ENCODE data around the gene ALCAM.

ALCAM gene

GRCh38 chr3:105459566-105460290, 93.0 kb downstream of the ALCAM start:
- peak overlapping the region; percentile 64 for H3K27ac Mint-ChIP-seq
- H3K9me3 Mint-ChIP-seq: no peaks in the 10 kb centered on the region
- no peaks in the 10 kb centered on the region for H3K27me3 Mint-ChIP-seq (ENCODE audit: low read depth, poor library complexity)
- no peak overlapping the region for H3K4me3 Mint-ChIP-seq
- no peaks in the 10 kb centered on the region for H3K36me3 Mint-ChIP-seq (ENCODE audit: low read depth)
- H3K4me1 Mint-ChIP-seq: peaks cover 21% of the 10 kb centered on the region
- DNase-seq: no peak
- no peak for TF ChIP-seq CTCF (IDR thresholded peaks at IDR 0.05)

GRCh38 chr3:105463620-105464019, 96.9 kb downstream of the ALCAM start:
- no peak for DNase-seq
- no peaks in the 10 kb centered on the region for H3K9me3 Mint-ChIP-seq
- H3K4me1 Mint-ChIP-seq: peaks cover 22% of the 10 kb centered on the region
- no peaks in the 10 kb centered on the region for H3K27me3 Mint-ChIP-seq (ENCODE audit: low read depth, poor library complexity)
- H3K36me3 Mint-ChIP-seq (ENCODE audit: low read depth): no peaks in the 10 kb centered on the region
- no peak for TF ChIP-seq CTCF (IDR thresholded peaks at IDR 0.05)
- H3K27ac Mint-ChIP-seq: no peak overlapping the region
- no peak overlapping the region for H3K4me3 Mint-ChIP-seq

GRCh38 chr3:105465251-105465853, 98.6 kb downstream of the ALCAM start:
- Mint-ChIP-seq H3K27ac (peak overlapping the region; percentile 7), H3K27me3 (ENCODE audit: low read depth, poor library complexity) (no peaks in the 10 kb centered on the region), H3K9me3 (no peaks in the 10 kb centered on the region), H3K4me1 (peaks cover 14% of the 10 kb centered on the region), H3K36me3 (ENCODE audit: low read depth) (no peaks in the 10 kb centered on the region), H3K4me3 (no peak overlapping the region)
- DNase-seq: no peak
- no peak for TF ChIP-seq CTCF (IDR thresholded peaks at IDR 0.05)

- H3K27ac Mint-ChIP-seq: peak overlapping the region; percentile 60
- peaks cover 10% of the 10 kb centered on the region for H3K4me1 Mint-ChIP-seq
- DNase-seq: no peak
- H3K36me3 Mint-ChIP-seq (ENCODE audit: low read depth): peaks cover 4% of the 10 kb centered on the region
- H3K27me3 Mint-ChIP-seq (ENCODE audit: low read depth, poor library complexity): no peaks in the 10 kb centered on the region
- peaks cover 3% of the 10 kb centered on the region for H3K9me3 Mint-ChIP-seq
- no peak for TF ChIP-seq CTCF (IDR thresholded peaks at IDR 0.05)
- H3K4me3 Mint-ChIP-seq: no peak overlapping the region
These were observed 99.4 kb downstream of the ALCAM start for GRCh38 chr3:105466072-105466471.

- peaks cover 8% of the 10 kb centered on the region for H3K9me3 Mint-ChIP-seq
- H3K4me1 Mint-ChIP-seq: peaks cover 10% of the 10 kb centered on the region
- no peak for TF ChIP-seq CTCF (IDR thresholded peaks at IDR 0.05)
- no peak for DNase-seq
- no peak overlapping the region for H3K4me3 Mint-ChIP-seq
- H3K27ac Mint-ChIP-seq: peak overlapping the region; percentile 60
- no peaks in the 10 kb centered on the region for H3K27me3 Mint-ChIP-seq (ENCODE audit: low read depth, poor library complexity)
- peaks cover 6% of the 10 kb centered on the region for H3K36me3 Mint-ChIP-seq (ENCODE audit: low read depth)
These were observed 100.0 kb downstream of the ALCAM start for GRCh38 chr3:105466495-105467404.
